ENCODE results near the gene TBCD.

DNA sequence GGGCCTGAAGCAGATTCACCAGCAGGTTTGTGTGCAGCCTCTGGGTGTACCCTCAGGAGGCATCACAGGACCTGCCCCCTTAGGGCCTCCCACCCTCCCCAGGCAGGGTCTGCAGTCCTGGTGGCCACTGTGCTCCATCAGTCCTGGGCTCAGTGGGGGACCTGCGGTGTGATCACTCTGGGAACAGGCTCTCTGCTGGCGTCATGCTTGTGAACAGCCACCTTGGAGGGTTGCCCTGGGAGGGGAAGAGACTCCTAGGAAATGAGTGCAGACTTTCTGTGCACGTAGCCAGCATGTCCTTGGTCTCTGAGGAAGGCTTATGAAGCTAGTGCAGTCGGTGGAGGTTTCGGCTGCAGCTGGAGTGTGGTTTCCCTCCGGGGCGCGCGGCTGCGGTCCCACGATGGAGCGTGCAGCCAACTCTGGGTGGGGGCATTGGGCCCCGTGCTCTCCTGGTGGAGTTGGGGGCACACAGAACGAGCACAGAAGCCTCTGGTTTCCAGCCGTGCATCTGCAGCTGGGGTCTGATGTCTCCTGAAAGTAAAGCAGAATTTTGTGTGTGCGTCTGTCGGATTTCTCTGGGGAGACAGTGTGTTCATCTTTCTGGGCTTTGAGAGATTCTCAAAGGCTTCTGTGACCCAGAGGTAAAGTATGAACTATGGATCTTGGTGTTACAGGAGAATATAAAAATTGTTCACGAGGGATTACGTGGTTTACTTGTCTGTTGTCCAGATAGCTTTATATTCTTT, 156.1 kb downstream of the TBCD start:
- TF ChIP-seq, protein P1, sequence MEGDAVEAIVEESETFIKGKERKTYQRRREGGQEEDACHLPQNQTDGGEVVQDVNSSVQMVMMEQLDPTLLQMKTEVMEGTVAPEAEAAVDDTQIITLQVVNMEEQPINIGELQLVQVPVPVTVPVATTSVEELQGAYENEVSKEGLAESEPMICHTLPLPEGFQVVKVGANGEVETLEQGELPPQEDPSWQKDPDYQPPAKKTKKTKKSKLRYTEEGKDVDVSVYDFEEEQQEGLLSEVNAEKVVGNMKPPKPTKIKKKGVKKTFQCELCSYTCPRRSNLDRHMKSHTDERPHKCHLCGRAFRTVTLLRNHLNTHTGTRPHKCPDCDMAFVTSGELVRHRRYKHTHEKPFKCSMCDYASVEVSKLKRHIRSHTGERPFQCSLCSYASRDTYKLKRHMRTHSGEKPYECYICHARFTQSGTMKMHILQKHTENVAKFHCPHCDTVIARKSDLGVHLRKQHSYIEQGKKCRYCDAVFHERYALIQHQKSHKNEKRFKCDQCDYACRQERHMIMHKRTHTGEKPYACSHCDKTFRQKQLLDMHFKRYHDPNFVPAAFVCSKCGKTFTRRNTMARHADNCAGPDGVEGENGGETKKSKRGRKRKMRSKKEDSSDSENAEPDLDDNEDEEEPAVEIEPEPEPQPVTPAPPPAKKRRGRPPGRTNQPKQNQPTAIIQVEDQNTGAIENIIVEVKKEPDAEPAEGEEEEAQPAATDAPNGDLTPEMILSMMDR (IDR thresholded peaks at IDR 0.05) = no peak
- TF ChIP-seq POLR2AphosphoS5 (IDR thresholded peaks at IDR 0.05) = no peak
